Mesendoderm (in vitro differentiated cells): ENCODE results near the gene MT1E.
A peak's percentile ranks its signal among the peaks of the same experiment; 100 is the strongest.

Experiments used
- DNase-seq: peaks from one replicate; pipeline ENCODE4 v3.0.0; 2013
- H2AK5ac ChIP-seq: 2 replicates; pipeline ENCODE4 v1.6.1; 2013; ENCODE audit warnings: low read length, inconsistent platforms
- H2BK120ac ChIP-seq: 2 replicates; pipeline ENCODE4 v1.6.1; 2013; ENCODE audit warnings: low read depth, mild to moderate bottlenecking, low read length, moderate library complexity, mixed read lengths
- H2BK15ac ChIP-seq: replicated peaks from 2 replicates; pipeline ENCODE4 v1.6.1; 2013; ENCODE audit warnings: low read depth, mild to moderate bottlenecking, moderate library complexity
- H2BK5ac ChIP-seq: 2 replicates; pipeline ENCODE4 v1.6.1; 2013; ENCODE audit warnings: low read length, inconsistent platforms
- H3K18ac ChIP-seq: 2 replicates; pipeline ENCODE4 v1.6.1; 2013; ENCODE audit warnings: mild to moderate bottlenecking, low read length, mixed read lengths
- H3K23ac ChIP-seq: one replicate; pipeline ENCODE4 v1.6.1; 2013; ENCODE audit warnings: low read length
- H3K27ac ChIP-seq: 2 replicates; pipeline ENCODE4 v1.5.1; 2013; ENCODE audit warnings: low read depth, mild to moderate bottlenecking, inconsistent platforms, low read length, moderate library complexity
- H3K27me3 ChIP-seq: 2 replicates; pipeline ENCODE4 v1.6.1; 2013; ENCODE audit warnings: low read length, control low read depth, mild to moderate bottlenecking, inconsistent platforms; ENCODE audit not compliant: insufficient read depth, poor library complexity
- H3K36me3 ChIP-seq: 2 replicates; pipeline ENCODE4 v1.6.1; 2013; ENCODE audit warnings: low read length, inconsistent platforms; ENCODE audit not compliant: control insufficient read depth, insufficient read depth
- H3K4ac ChIP-seq: one replicate; pipeline ENCODE4 v1.6.1; 2013; ENCODE audit warnings: low read depth, mild to moderate bottlenecking, low read length, moderate library complexity
- H3K4me1 ChIP-seq: 2 replicates; pipeline ENCODE4 v1.6.1; 2013; ENCODE audit warnings: low read depth, low read length, inconsistent platforms; ENCODE audit not compliant: control insufficient read depth
- H3K4me2 ChIP-seq: 2 replicates; pipeline ENCODE4 v1.6.1; 2013; ENCODE audit warnings: low read length
- H3K4me3 ChIP-seq: 2 replicates; pipeline ENCODE4 v1.5.1; 2013; ENCODE audit warnings: mild to moderate bottlenecking, low read length
- H3K56ac ChIP-seq: one replicate; pipeline ENCODE4 v1.6.1; 2013; ENCODE audit warnings: low read length
- H3K79me1 ChIP-seq: 2 replicates; pipeline ENCODE4 v1.6.1; 2013; ENCODE audit warnings: low read length, inconsistent platforms
- H3K79me2 ChIP-seq: 2 replicates; pipeline ENCODE4 v1.6.1; 2013; ENCODE audit warnings: mild to moderate bottlenecking, low read length; ENCODE audit not compliant: control insufficient read depth, insufficient read depth
- H3K9ac ChIP-seq: 2 replicates; pipeline ENCODE4 v1.6.1; 2013; ENCODE audit warnings: low read length, inconsistent platforms
- H4K5ac ChIP-seq: one replicate; pipeline ENCODE4 v1.6.1; 2013; ENCODE audit warnings: low read length
- H4K8ac ChIP-seq: one replicate; pipeline ENCODE4 v1.6.1; 2013; ENCODE audit warnings: low read depth, mild to moderate bottlenecking, control low read depth, low read length, moderate library complexity
- WGBS: extraction: QIAGEN DNeasy Blood & Tissue Kit; methylation state at CpG from one replicate; pipeline ENCODE4 v1.1.7; 2013; ENCODE audit warnings: low lambda C conversion rate, missing lambda C conversion rate; ENCODE audit not compliant: insufficient coverage; ENCODE audit errors: extremely low coverage; 5-methylcytosine and 5-hydroxymethylcytosine counted together

The MT1E gene

DNA sequence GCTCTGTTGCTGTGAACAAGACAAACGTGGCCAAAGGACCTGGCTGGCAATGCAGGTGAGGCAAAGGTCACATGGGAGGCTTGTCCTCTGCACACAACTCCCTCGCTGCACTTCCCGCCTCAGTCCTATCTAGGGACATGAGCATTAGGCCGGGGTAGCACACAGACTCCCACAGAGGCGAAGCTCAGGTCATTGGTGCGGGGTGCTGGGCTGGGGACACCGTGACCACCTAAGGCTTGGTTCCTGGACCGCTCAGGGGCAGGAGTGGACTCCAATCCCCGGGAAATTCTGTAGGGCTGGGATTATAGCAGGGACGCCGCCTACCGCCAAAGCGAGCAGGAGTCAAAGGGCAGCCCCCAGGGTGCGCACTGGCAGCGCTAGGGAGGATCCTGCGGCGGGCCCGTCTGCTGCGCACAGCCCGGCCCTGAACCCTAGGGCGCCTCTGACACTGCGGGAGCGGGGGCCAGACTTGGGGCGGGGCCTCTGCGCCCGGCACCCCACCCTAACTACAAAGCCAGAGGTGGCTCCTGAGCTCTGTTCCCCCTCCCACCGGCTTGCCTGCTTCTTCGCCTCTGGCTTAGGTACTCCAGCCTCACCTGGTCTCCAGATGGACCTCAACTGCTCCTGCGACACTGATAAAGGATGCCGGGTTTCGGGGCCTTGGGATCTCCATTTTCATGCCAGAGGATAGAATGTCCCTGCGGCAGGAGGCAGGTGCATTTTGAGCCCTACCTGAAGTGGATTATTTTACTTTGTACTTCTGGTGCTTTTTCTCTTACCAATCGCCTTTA, 22.3 kb downstream of the MT1E start:
- peaks cover 64% of the 10 kb centered on the region for H3K27me3 ChIP-seq

DNA sequence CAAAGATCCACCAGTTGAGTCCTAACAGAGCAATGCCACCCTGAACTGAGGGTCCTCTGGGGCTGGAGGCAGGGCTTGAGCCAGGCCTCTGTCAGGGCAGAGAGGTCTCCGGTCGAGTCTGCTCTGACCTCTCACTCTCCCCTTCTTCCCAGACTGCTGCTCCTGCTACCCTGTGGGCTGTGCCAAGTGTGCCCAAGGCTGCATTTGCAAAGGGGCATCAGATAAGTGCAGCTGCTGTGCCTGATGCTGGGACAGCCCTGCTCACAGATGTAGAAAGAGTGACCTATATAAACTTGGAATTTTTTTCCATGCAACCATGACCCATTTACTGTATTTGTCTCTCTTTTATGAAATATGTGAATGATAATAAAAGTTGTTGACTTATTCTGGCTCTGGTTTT, 23.7 kb downstream of the MT1E start:
- no peak overlapping the region for H3K23ac ChIP-seq

More for the DNA sequence above, 22.3 kb downstream of the MT1E start:
- no peaks in the 10 kb centered on the region for H3K79me2 ChIP-seq
- H2BK5ac ChIP-seq: no peak overlapping the region
- H3K4me1 ChIP-seq: no peaks in the 10 kb centered on the region
- peak overlapping the region; percentile 81 for H3K23ac ChIP-seq
- no peak for DNase-seq
- no peaks in the 10 kb centered on the region for H3K79me1 ChIP-seq
- H3K18ac ChIP-seq: no peak overlapping the region
- H2BK15ac ChIP-seq: no peak overlapping the region
- no peak overlapping the region for H2BK120ac ChIP-seq
- no peak overlapping the region for H3K9ac ChIP-seq
- no peak overlapping the region for H3K56ac ChIP-seq
- no peak overlapping the region for H3K4me2 ChIP-seq
- no CpG with 5 or more reads among the region's 33 CpGs for WGBS
- no peak overlapping the region for H3K4ac ChIP-seq
- no peak overlapping the region for H4K5ac ChIP-seq
- H3K36me3 ChIP-seq: no peaks in the 10 kb centered on the region
- no peak overlapping the region for H2AK5ac ChIP-seq
- no peak overlapping the region for H3K4me3 ChIP-seq
- no peak overlapping the region for H4K8ac ChIP-seq
- no peak overlapping the region for H3K27ac ChIP-seq

GRCh38 chr16:56649820-56650219, 24.2 kb downstream of the MT1E start:
- Histone ChIP-seq H3K4me2 (no peak overlapping the region), H4K5ac (no peak overlapping the region), H4K8ac (no peak overlapping the region), H2BK120ac (no peak overlapping the region), H3K4ac (no peak overlapping the region), H2AK5ac (no peak overlapping the region), H3K4me3 (no peak overlapping the region), H3K23ac (no peak overlapping the region), H3K27me3 (peaks cover 44% of the 10 kb centered on the region), H3K18ac (no peak overlapping the region), H2BK15ac (no peak overlapping the region), H3K79me1 (no peaks in the 10 kb centered on the region), H3K79me2 (no peaks in the 10 kb centered on the region), H2BK5ac (no peak overlapping the region), H3K9ac (no peak overlapping the region), H3K27ac (no peak overlapping the region), H3K36me3 (no peaks in the 10 kb centered on the region), H3K4me1 (no peaks in the 10 kb centered on the region), H3K56ac (no peak overlapping the region)
- DNase-seq: no peak
- WGBS: no CpG with 5 or more reads among the region's 3 CpGs

More for the DNA sequence above, 23.7 kb downstream of the MT1E start:
- no peaks in the 10 kb centered on the region for H3K4me1 ChIP-seq
- no peaks in the 10 kb centered on the region for H3K36me3 ChIP-seq
- H3K4me3 ChIP-seq: no peak overlapping the region
- H3K27me3 ChIP-seq: peaks cover 49% of the 10 kb centered on the region
- H3K79me2 ChIP-seq: no peaks in the 10 kb centered on the region
- H3K18ac ChIP-seq: no peak overlapping the region
- H3K4ac ChIP-seq: no peak overlapping the region
- H3K79me1 ChIP-seq: no peaks in the 10 kb centered on the region
- H4K5ac ChIP-seq: no peak overlapping the region
- no peak overlapping the region for H2BK15ac ChIP-seq
- no peak overlapping the region for H2BK5ac ChIP-seq
- H3K9ac ChIP-seq: no peak overlapping the region
- H4K8ac ChIP-seq: no peak overlapping the region
- no CpG with 5 or more reads among the region's 2 CpGs for WGBS
- no peak overlapping the region for H2BK120ac ChIP-seq
- H3K4me2 ChIP-seq: no peak overlapping the region
- no peak overlapping the region for H3K56ac ChIP-seq
- DNase-seq: no peak
- H3K27ac ChIP-seq: no peak overlapping the region
- no peak overlapping the region for H2AK5ac ChIP-seq

DNA sequence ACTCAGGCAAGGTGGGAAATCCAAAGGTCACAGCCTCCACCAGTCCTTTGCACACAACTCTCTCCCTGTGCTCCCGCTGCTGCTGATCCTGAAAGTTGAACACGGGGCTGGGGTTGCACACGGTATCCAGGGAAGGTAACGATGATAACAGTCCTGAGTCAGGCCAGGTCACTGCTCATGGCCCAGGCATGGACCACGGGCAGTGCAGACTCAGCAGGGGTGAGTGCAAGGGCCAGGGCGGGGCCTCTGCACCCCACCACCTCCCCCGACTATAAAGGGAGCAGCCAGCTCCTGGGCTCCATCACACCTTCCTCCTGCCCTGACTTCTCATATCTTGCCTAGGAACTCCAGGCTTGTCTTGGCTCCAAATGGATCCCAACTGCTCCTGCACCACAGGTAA, 26.0 kb downstream of the MT1E start, which contains the start of gene MT1B:
TSS of gene MT1B (plus strand) at position 301 of the 400 bp plus-strand sequence. CDS start at position 369, 68 bp downstream.
- Histone ChIP-seq H4K8ac (no peak within 1 kb of the TSS), H3K4ac (no peak within 1 kb of the TSS), H2BK5ac (no peak within 1 kb of the TSS), H3K36me3 (no peaks in the 10 kb centered on the region), H3K27me3 (peaks cover 28% of the 10 kb centered on the region), H3K23ac (no peak within 1 kb of the TSS), H3K79me1 (no peaks in the 10 kb centered on the region), H2BK15ac (no peak within 1 kb of the TSS), H3K4me1 (no peaks in the 10 kb centered on the region), H3K18ac (no peak within 1 kb of the TSS), H3K4me2 (no peak within 1 kb of the TSS), H2BK120ac (no peak within 1 kb of the TSS), H3K27ac (no peak within 1 kb of the TSS), H4K5ac (no peak within 1 kb of the TSS), H3K79me2 (no peaks in the 10 kb centered on the region), H3K4me3 (no peak within 1 kb of the TSS), H3K56ac (no peak within 1 kb of the TSS), H3K9ac (no peak within 1 kb of the TSS), H2AK5ac (no peak within 1 kb of the TSS)
- no CpG with 5 or more reads among the region's 7 CpGs for WGBS
- no peak for DNase-seq

DNA sequence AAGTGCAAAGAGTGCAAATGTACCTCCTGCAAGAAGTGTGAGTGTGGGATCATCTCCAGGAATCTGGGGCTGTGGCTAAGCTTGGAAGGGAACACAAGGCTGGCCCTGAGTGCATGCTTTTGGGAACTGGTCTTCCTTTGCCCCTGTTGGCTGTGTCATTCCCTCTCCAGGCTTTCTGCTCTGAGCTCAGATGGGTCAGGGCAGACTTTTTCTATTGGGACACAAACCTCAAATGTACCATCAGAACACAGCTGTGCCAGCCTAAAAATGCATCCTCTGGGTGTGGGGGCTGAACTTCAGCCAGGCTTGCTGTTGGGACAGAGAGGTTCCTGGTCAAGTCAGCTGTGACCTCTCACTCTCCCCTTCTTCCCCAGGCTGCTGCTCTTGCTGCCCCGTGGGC, 27.0 kb downstream of the MT1E start:
- Histone ChIP-seq H3K27ac (no peak overlapping the region), H3K4me2 (no peak overlapping the region), H3K36me3 (no peaks in the 10 kb centered on the region), H3K4me1 (no peaks in the 10 kb centered on the region), H3K79me2 (no peaks in the 10 kb centered on the region), H2BK15ac (no peak overlapping the region), H3K9ac (no peak overlapping the region), H4K5ac (no peak overlapping the region), H2BK5ac (no peak overlapping the region), H3K18ac (no peak overlapping the region), H2AK5ac (no peak overlapping the region), H3K79me1 (no peaks in the 10 kb centered on the region), H3K4me3 (no peak overlapping the region), H3K27me3 (peaks cover 19% of the 10 kb centered on the region), H3K4ac (no peak overlapping the region), H4K8ac (no peak overlapping the region), H2BK120ac (no peak overlapping the region), H3K56ac (no peak overlapping the region), H3K23ac (no peak overlapping the region)
- DNase-seq: no peak
- WGBS: no CpG with 5 or more reads among the region's 1 CpG

DNA sequence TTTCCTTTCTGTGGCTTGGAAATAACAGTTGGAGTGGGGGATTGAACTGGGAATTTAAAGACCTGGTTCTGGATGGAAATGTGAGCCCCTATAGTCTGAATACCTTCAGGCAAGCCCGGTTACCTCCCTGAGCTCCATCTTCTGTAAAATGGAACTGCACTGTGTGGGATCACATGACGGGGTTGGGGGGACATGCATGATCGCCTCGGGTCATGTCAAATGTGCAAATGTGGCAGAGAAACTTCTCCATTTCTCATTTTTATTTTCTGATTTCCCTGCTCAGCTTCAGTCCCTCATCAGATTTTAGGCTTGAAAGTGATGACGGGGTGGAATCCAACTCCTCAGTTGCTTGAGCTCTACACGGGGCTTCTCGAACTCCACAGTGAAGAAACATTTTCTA, 27.6 kb downstream of the MT1E start:
- WGBS: no CpG with 5 or more reads among the region's 7 CpGs
- H2BK120ac ChIP-seq: no peak overlapping the region
- no peak overlapping the region for H2AK5ac ChIP-seq
- H3K36me3 ChIP-seq: no peaks in the 10 kb centered on the region
- no peak overlapping the region for H3K4me3 ChIP-seq
- no peak overlapping the region for H3K56ac ChIP-seq
- no peak overlapping the region for H3K4me2 ChIP-seq
- no peak overlapping the region for H2BK15ac ChIP-seq
- H3K9ac ChIP-seq: no peak overlapping the region
- H4K5ac ChIP-seq: no peak overlapping the region
- H3K27me3 ChIP-seq: peaks cover 15% of the 10 kb centered on the region
- H4K8ac ChIP-seq: no peak overlapping the region
- H3K4me1 ChIP-seq: peaks cover 2% of the 10 kb centered on the region
- no peaks in the 10 kb centered on the region for H3K79me1 ChIP-seq
- no peaks in the 10 kb centered on the region for H3K79me2 ChIP-seq
- H2BK5ac ChIP-seq: no peak overlapping the region
- no peak overlapping the region for H3K27ac ChIP-seq
- H3K4ac ChIP-seq: no peak overlapping the region
- no peak overlapping the region for H3K23ac ChIP-seq
- H3K18ac ChIP-seq: no peak overlapping the region
- no peak for DNase-seq
